H9 (cell line): ENCODE measurements around the gene COL28A1. TPM values are rescaled to one million over a fixed set of nuclear protein-coding genes. Genes with fewer than 3 reads are reported as not detected.

Experiments
- DNase-seq: peaks from one replicate; pipeline ENCODE4 v3.0.0-alpha.2; 2017
- H2AFZ ChIP-seq: one replicate; pipeline ENCODE4 v1.6.1; 2013; ENCODE audit warnings: mild to moderate bottlenecking, low read length, control low read depth, moderate library complexity
- H2AK5ac ChIP-seq: 2 replicates; pipeline ENCODE4 v1.6.1; 2013; ENCODE audit warnings: low read length, control low read depth, mixed read lengths; ENCODE audit not compliant: insufficient read length
- H2BK120ac ChIP-seq: one replicate; pipeline ENCODE4 v1.6.1; 2013; ENCODE audit warnings: low read depth, mild to moderate bottlenecking, low read length, control low read depth, inconsistent platforms; ENCODE audit not compliant: poor library complexity, severe bottlenecking
- H2BK12ac ChIP-seq: 2 replicates; pipeline ENCODE4 v1.6.1; 2013; ENCODE audit warnings: low read length, control low read depth, mixed read lengths, low read depth; ENCODE audit not compliant: insufficient read length
- H2BK15ac ChIP-seq: 2 replicates; pipeline ENCODE4 v1.6.1; 2013; ENCODE audit warnings: low read depth, low read length, control low read depth
- H2BK20ac ChIP-seq: one replicate; pipeline ENCODE4 v1.6.1; 2013; ENCODE audit warnings: low read depth, mild to moderate bottlenecking, low read length, control low read depth, inconsistent platforms; ENCODE audit not compliant: poor library complexity, severe bottlenecking
- H2BK5ac ChIP-seq: 2 replicates; pipeline ENCODE4 v1.6.1; 2013; ENCODE audit warnings: low read length, control low read depth, mixed read lengths; ENCODE audit not compliant: insufficient read length
- H3K14ac ChIP-seq: 2 replicates; pipeline ENCODE4 v1.6.1; 2013; ENCODE audit warnings: low read length, control low read depth; ENCODE audit not compliant: insufficient read depth
- H3K18ac ChIP-seq: 2 replicates; pipeline ENCODE4 v1.6.1; 2013; ENCODE audit warnings: low read depth, mild to moderate bottlenecking, mixed read lengths, low read length, control low read depth; ENCODE audit not compliant: insufficient read length
- H3K23ac ChIP-seq: 2 replicates; pipeline ENCODE4 v1.6.1; 2013; ENCODE audit warnings: low read length, control low read depth, mixed read lengths, low read depth; ENCODE audit not compliant: insufficient read length
- H3K23me2 ChIP-seq: 2 replicates; pipeline ENCODE4 v1.6.1; 2013; ENCODE audit warnings: low read depth, mild to moderate bottlenecking, mixed read lengths, low read length, control low read depth; ENCODE audit not compliant: insufficient read length, poor library complexity, severe bottlenecking
- H3K27ac ChIP-seq: 2 replicates; pipeline ENCODE4 v1.5.1; 2013; ENCODE audit warnings: low read length, control low read depth, mixed read lengths, low read depth; ENCODE audit not compliant: insufficient read length
- H3K27me3 ChIP-seq: 2 replicates; pipeline ENCODE4 v1.6.1; 2013; ENCODE audit warnings: low read length, control low read depth, inconsistent platforms; ENCODE audit not compliant: insufficient read depth
- H3K4ac ChIP-seq: 2 replicates; pipeline ENCODE4 v1.6.1; 2013; ENCODE audit warnings: low read depth, mild to moderate bottlenecking, control low read depth, inconsistent platforms, low read length, moderate library complexity
- H3K4me1 ChIP-seq: 2 replicates; pipeline ENCODE4 v1.6.1; 2013; ENCODE audit warnings: low read length, control low read depth, inconsistent platforms; ENCODE audit not compliant: insufficient read depth
- H3K4me2 ChIP-seq: 2 replicates; pipeline ENCODE4 v1.6.1; 2013; ENCODE audit warnings: low read length, control low read depth, mixed read lengths; ENCODE audit not compliant: insufficient read length, insufficient read depth
- H3K56ac ChIP-seq: 2 replicates; pipeline ENCODE4 v1.6.1; 2013; ENCODE audit warnings: low read depth, mild to moderate bottlenecking, mixed read lengths, low read length, control low read depth; ENCODE audit not compliant: insufficient read length
- H3K79me1 ChIP-seq: 2 replicates; pipeline ENCODE4 v1.6.1; 2013; ENCODE audit warnings: low read depth, mild to moderate bottlenecking, moderate library complexity, low read length, control low read depth, inconsistent platforms; ENCODE audit not compliant: insufficient read depth, poor library complexity, severe bottlenecking
- H3K79me2 ChIP-seq: 2 replicates; pipeline ENCODE4 v1.6.1; 2013; ENCODE audit warnings: low read length, control low read depth, inconsistent platforms; ENCODE audit not compliant: insufficient read depth
- H3K9ac ChIP-seq: 2 replicates; pipeline ENCODE4 v1.6.1; 2013; ENCODE audit warnings: low read length, control low read depth, mixed read lengths; ENCODE audit not compliant: insufficient read length; ENCODE audit errors: extremely low read depth
- H3K9me3 ChIP-seq: one replicate; pipeline ENCODE4 v1.6.1; 2013; ENCODE audit warnings: low read depth, low read length, inconsistent platforms; ENCODE audit not compliant: control insufficient read depth
- H3T11ph ChIP-seq: one replicate; pipeline ENCODE4 v1.6.1; 2013; ENCODE audit warnings: mild to moderate bottlenecking, low read length, control low read depth, inconsistent platforms
- H4K20me1 ChIP-seq: one replicate; pipeline ENCODE4 v1.6.1; 2013; ENCODE audit not compliant: control insufficient read depth, insufficient read length, insufficient read depth
- H4K5ac ChIP-seq: 2 replicates; pipeline ENCODE4 v1.6.1; 2013; ENCODE audit warnings: low read depth, mild to moderate bottlenecking, mixed read lengths, low read length, control low read depth; ENCODE audit not compliant: insufficient read length
- H4K8ac ChIP-seq: replicated peaks from 2 replicates; pipeline ENCODE4 v1.6.1; 2013; ENCODE audit warnings: low read length, control low read depth, mixed read lengths, low read depth; ENCODE audit not compliant: insufficient read length
- H4K91ac ChIP-seq: 2 replicates; pipeline ENCODE4 v1.6.1; 2013; ENCODE audit warnings: low read depth, mild to moderate bottlenecking, moderate library complexity, mixed read lengths, low read length, control low read depth; ENCODE audit not compliant: insufficient read length
- H3K27ac Mint-ChIP-seq, 3 experiments: 2 replicates in 2 of 3; 3 replicates in 1 of 3; pipeline ENCODE4 v1.8.0; 2020 to 2021; ENCODE audit warnings: mixed read lengths in 3 of 3, mild to moderate bottlenecking in 1 of 3, moderate library complexity in 1 of 3
- H3K27me3 Mint-ChIP-seq: 2 replicates; pipeline ENCODE4 v1.8.0; 2021; ENCODE audit warnings: low read depth, mild to moderate bottlenecking, moderate library complexity, mixed read lengths
- H3K36me3 Mint-ChIP-seq, 3 experiments: 2 replicates in 2 of 3; 3 replicates in 1 of 3; pipeline ENCODE4 v1.8.0; 2020 to 2021; ENCODE audit warnings: low read depth in 3 of 3, mixed read lengths in 3 of 3; ENCODE audit not compliant: insufficient read depth in 1 of 3
- H3K4me1 Mint-ChIP-seq, 2 experiments: 2 replicates each; pipeline ENCODE4 v1.8.0; 2020; ENCODE audit warnings: mixed read lengths in 2 of 2
- H3K4me3 Mint-ChIP-seq, 2 experiments: 2 replicates in 1 of 2; 3 replicates in 1 of 2; pipeline ENCODE4 v1.8.0; 2020 to 2021; ENCODE audit warnings: mild to moderate bottlenecking in 2 of 2, mixed read lengths in 2 of 2, moderate library complexity in 1 of 2
- H3K9me3 Mint-ChIP-seq, 2 experiments: 2 replicates in 1 of 2; 3 replicates in 1 of 2; pipeline ENCODE4 v1.8.0; 2020; ENCODE audit warnings: mild to moderate bottlenecking in 2 of 2, mixed read lengths in 2 of 2, moderate library complexity in 1 of 2
- WGBS: extraction: QIAGEN DNeasy Blood & Tissue Kit; methylation state at CpG from one replicate; pipeline ENCODE4 v1.1.7; 2013; ENCODE audit warnings: missing lambda C conversion rate, low lambda C conversion rate, mixed read lengths; ENCODE audit not compliant: insufficient read length; ENCODE audit errors: extremely low coverage; 5-methylcytosine and 5-hydroxymethylcytosine counted together
- total RNA-seq: library from RNA; stranded (reverse); gene quantifications from 2 replicates; pipeline ENCODE4 v1.2.1, GENCODE V29; 2021
- TF ChIP-seq, protein P1 (sequence below): fragments of 200-600 bp; sonication (generic); conservative IDR thresholded peaks from 3 replicates; pipeline ENCODE4 v1.8.0; 2021; ENCODE audit warnings: antibody characterized with exemption, mild to moderate bottlenecking

COL28A1 gene
- total RNA-seq, 1 experiment from 2014 or later: 0.66 TPM

DNA sequence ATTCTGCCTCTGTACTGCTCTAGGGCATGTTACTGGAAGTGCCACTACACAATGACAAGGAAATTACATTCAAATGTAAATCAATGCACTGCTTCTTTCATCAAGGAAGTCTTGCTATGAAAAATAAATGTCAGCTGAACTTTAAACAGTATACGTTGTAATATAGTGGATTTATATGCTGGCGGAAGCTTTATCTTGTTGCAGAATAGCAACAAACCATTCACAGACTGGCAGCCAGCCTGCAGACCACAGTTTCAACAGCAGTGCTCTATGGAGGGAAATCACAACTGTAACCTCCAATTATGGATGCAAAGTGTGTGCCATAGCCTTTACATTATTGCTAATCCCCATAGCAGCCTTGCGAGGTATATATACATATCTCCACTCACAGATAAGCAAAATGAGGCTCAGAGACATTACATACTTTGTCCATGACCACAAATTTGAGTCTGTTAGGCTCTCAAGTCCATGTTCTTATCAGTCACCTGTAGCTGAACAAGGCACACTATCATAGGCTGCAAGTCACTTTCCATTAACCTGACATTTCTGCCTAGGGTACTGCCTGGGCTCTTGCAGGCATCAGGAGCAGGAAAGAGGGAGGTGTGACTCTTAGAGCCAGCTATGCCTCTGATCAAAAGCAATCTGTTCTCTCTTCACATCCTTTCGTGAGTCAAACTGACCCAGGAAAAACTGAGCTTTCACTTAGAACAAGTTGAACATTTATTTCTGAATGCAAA, 22.6 kb downstream of the COL28A1 start:
- Histone ChIP-seq H2BK20ac (no peak overlapping the region), H4K20me1 (no peaks in the 10 kb centered on the region), H2BK120ac (no peak overlapping the region), H3T11ph (no peak overlapping the region), H3K27ac (no peak overlapping the region), H3K23me2 (no peaks in the 10 kb centered on the region), H3K4me1 (no peaks in the 10 kb centered on the region), H4K91ac (no peak overlapping the region), H2BK12ac (no peak overlapping the region), H3K79me2 (no peaks in the 10 kb centered on the region), H3K4ac (no peak overlapping the region), H3K79me1 (no peaks in the 10 kb centered on the region), H3K18ac (no peak overlapping the region), H3K23ac (no peak overlapping the region), H3K9ac (no peak overlapping the region), H2BK5ac (no peak overlapping the region), H3K9me3 (no peaks in the 10 kb centered on the region), H3K56ac (no peak overlapping the region), H4K8ac (no peak overlapping the region), H4K5ac (no peak overlapping the region), H3K27me3 (no peaks in the 10 kb centered on the region), H2BK15ac (no peak overlapping the region), H2AFZ (no peak overlapping the region), H3K14ac (no peak overlapping the region), H3K4me2 (no peak overlapping the region), H2AK5ac (no peak overlapping the region)
- Mint-ChIP-seq H3K4me1 (peaks cover 9% of the 10 kb centered on the region in 2 experiments; a peak in 3 of 4 replicates), H3K27ac (no peak overlapping the region), H3K9me3 (no peaks in the 10 kb centered on the region; a peak in 2 of 5 replicates), H3K4me3 (no peak overlapping the region), H3K36me3 (no peaks in the 10 kb centered on the region), H3K27me3 (no peaks in the 10 kb centered on the region)
- no CpG with 5 or more reads among the region's 4 CpGs for WGBS
- TF ChIP-seq, protein P1, sequence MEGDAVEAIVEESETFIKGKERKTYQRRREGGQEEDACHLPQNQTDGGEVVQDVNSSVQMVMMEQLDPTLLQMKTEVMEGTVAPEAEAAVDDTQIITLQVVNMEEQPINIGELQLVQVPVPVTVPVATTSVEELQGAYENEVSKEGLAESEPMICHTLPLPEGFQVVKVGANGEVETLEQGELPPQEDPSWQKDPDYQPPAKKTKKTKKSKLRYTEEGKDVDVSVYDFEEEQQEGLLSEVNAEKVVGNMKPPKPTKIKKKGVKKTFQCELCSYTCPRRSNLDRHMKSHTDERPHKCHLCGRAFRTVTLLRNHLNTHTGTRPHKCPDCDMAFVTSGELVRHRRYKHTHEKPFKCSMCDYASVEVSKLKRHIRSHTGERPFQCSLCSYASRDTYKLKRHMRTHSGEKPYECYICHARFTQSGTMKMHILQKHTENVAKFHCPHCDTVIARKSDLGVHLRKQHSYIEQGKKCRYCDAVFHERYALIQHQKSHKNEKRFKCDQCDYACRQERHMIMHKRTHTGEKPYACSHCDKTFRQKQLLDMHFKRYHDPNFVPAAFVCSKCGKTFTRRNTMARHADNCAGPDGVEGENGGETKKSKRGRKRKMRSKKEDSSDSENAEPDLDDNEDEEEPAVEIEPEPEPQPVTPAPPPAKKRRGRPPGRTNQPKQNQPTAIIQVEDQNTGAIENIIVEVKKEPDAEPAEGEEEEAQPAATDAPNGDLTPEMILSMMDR: no peak
- no peak for DNase-seq
